HL-60 (cell line): Measurements from ENCODE around the gene TFF2.

Experiments
- CTCF ChIP-seq: IDR thresholded peaks from one replicate; pipeline ENCODE4 v1.5.1; 2011; ENCODE audit warnings: low read length, control low read depth, inconsistent platforms; ENCODE audit not compliant: insufficient read depth
- POLR2AphosphoS5 ChIP-seq: IDR thresholded peaks from 2 replicates; pipeline ENCODE4 v1.6.1; 2012; ENCODE audit warnings: low read depth
- SPI1 ChIP-seq: IDR thresholded peaks from 2 replicates; pipeline ENCODE4 v1.6.1; 2012; ENCODE audit warnings: low read depth, mild to moderate bottlenecking, borderline replicate concordance
- TF ChIP-seq, protein P1 (sequence below): IDR thresholded peaks from 2 replicates; pipeline ENCODE4 v1.6.1; 2012; ENCODE audit warnings: low read depth; ENCODE audit not compliant: insufficient replicate concordance

- TF ChIP-seq CTCF = no peak
- TF ChIP-seq POLR2AphosphoS5 = no peak
- TF ChIP-seq, protein P1, sequence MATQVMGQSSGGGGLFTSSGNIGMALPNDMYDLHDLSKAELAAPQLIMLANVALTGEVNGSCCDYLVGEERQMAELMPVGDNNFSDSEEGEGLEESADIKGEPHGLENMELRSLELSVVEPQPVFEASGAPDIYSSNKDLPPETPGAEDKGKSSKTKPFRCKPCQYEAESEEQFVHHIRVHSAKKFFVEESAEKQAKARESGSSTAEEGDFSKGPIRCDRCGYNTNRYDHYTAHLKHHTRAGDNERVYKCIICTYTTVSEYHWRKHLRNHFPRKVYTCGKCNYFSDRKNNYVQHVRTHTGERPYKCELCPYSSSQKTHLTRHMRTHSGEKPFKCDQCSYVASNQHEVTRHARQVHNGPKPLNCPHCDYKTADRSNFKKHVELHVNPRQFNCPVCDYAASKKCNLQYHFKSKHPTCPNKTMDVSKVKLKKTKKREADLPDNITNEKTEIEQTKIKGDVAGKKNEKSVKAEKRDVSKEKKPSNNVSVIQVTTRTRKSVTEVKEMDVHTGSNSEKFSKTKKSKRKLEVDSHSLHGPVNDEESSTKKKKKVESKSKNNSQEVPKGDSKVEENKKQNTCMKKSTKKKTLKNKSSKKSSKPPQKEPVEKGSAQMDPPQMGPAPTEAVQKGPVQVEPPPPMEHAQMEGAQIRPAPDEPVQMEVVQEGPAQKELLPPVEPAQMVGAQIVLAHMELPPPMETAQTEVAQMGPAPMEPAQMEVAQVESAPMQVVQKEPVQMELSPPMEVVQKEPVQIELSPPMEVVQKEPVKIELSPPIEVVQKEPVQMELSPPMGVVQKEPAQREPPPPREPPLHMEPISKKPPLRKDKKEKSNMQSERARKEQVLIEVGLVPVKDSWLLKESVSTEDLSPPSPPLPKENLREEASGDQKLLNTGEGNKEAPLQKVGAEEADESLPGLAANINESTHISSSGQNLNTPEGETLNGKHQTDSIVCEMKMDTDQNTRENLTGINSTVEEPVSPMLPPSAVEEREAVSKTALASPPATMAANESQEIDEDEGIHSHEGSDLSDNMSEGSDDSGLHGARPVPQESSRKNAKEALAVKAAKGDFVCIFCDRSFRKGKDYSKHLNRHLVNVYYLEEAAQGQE = no peak
- TF ChIP-seq SPI1 = no peak
Measured at GRCh38 chr21:42362700-42363099, 11.9 kb upstream of the TFF2 start.
